GM18873 (cell line): ENCODE data around the gene RPL14.

Experiments used
- ATAC-seq: cut with Tn5 transposase; IDR thresholded peaks from one replicate; pipeline ENCODE4 v1.9.1; 2021; ENCODE audit warnings: mild to moderate bottlenecking, moderate library complexity, moderate number of reproducible peaks; ENCODE audit not compliant: unreplicated experiment, low FRiP score

The RPL14 gene

GRCh38 chr3:40516201-40516600 lies 59.1 kb downstream of the RPL14 start:
- ATAC-seq: no peak

- no peak for ATAC-seq
Measured at GRCh38 chr3:40518067-40518466, 60.9 kb downstream of the RPL14 start.
